ENCODE measurements around the gene IGSF6.

IGSF6 gene

DNA sequence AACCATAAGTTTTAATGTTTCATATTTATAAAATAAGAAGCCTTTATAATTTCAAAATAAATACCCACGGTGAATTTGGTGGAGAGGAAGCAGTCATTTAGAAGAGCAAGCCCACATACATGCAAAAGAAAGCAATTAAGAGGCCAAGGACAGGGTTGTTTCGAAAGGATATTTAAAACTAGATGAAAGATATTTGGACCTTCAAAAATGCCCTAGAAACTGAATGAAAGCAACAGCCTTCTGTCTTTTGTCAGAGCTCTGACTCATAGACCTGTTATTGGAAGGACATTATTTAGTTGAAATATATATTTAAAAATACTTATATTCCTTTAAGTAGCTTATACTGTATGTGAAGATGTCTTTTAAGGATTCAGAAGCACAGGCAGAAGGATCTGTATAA lies 61.6 kb downstream of the IGSF6 start:
- Histone ChIP-seq H3K36me3 (ENCODE audit: control insufficient read depth, insufficient read depth, low read length) (no peaks in the 10 kb centered on the region), H3K4me3 (ENCODE audit: low read length) (no peak overlapping the region), H3K4me1 (ENCODE audit: control insufficient read depth, insufficient read depth, low read length) (no peaks in the 10 kb centered on the region), H3K9ac (ENCODE audit: low read length) (no peak overlapping the region), H3K27me3 (ENCODE audit: control insufficient read depth, insufficient read depth, low read length) (no peaks in the 10 kb centered on the region), H3K9me3 (ENCODE audit: control insufficient read depth, low read length) (no peaks in the 10 kb centered on the region)

DNA sequence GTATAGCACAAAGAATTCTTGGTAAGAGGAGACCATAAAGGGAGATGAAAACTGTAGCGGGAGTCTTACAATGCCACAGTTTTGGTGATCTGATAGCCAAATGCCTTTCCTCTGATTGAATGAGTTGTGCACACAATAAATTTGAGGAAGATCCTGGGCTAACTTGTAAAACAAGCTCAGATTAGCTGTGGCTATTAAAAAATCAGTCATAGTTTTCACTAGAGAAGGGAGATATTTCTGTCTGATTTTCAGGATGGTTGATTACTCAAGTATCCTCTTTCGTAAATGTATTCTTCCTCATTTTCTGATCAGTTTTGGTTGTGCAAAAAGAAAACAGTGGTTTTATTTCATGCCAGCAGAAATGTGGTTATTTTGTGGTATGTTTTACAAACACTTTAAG lies 62.1 kb downstream of the IGSF6 start:
- H3K27me3 ChIP-seq (ENCODE audit: control insufficient read depth, insufficient read depth, low read length): no peaks in the 10 kb centered on the region
- no peaks in the 10 kb centered on the region for H3K4me1 ChIP-seq (ENCODE audit: control insufficient read depth, insufficient read depth, low read length)
- no peak overlapping the region for H3K4me3 ChIP-seq (ENCODE audit: low read length)
- no peaks in the 10 kb centered on the region for H3K9me3 ChIP-seq (ENCODE audit: control insufficient read depth, low read length)
- no peak overlapping the region for H3K9ac ChIP-seq (ENCODE audit: low read length)
- H3K36me3 ChIP-seq (ENCODE audit: control insufficient read depth, insufficient read depth, low read length): no peaks in the 10 kb centered on the region

DNA sequence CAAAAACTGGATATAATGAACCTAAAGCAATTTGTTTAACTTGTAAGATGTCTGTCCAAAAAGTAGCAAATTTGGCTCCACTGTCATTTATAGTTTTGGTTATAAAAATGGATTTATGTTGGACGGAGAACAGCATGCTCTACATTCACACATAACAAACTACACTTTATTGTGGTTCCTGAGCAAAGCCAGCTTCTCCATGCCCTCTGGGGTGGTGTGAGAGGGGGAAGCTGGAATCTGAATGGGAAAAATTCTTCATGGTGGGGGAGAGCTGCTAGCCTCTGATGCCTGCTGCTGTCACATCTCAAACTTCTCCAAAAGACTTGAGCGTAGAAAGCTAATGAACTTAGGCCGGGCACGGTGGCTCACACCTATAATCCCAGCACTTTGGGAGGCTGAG lies 62.9 kb downstream of the IGSF6 start:
- Histone ChIP-seq H3K27me3 (ENCODE audit: control insufficient read depth, insufficient read depth, low read length) (no peaks in the 10 kb centered on the region), H3K4me1 (ENCODE audit: control insufficient read depth, insufficient read depth, low read length) (no peaks in the 10 kb centered on the region), H3K4me3 (ENCODE audit: low read length) (no peak overlapping the region), H3K9ac (ENCODE audit: low read length) (no peak overlapping the region), H3K36me3 (ENCODE audit: control insufficient read depth, insufficient read depth, low read length) (no peaks in the 10 kb centered on the region), H3K9me3 (ENCODE audit: control insufficient read depth, low read length) (no peaks in the 10 kb centered on the region)

Measured in mucosa of stomach (tissue), 1 donor.